Thyroid gland (tissue), 4 donors: ENCODE results near the gene SBK1. TPM values are rescaled to one million over a fixed set of nuclear protein-coding genes. Genes with fewer than 3 reads are reported as not detected.

Source experiments
- DNase-seq, 2 donors: peaks; one replicate each; pipeline ENCODE4 v3.0.0-alpha.2; 2019
- H3K27ac ChIP-seq, 3 donors: fragments of 200-600 bp; sonication (generic); 1 replicate in 2 of 3; 2 replicates in 1 of 3; pipeline ENCODE4 v1.5.1; 2016 to 2019; ENCODE audit warnings: mild to moderate bottlenecking in 1 of 3, moderate library complexity in 1 of 3
- H3K27me3 ChIP-seq: fragments of 200-600 bp; sonication (generic); one replicate; pipeline ENCODE4 v1.5.1; 2019
- H3K36me3 ChIP-seq, 2 donors: fragments of 200-600 bp; sonication (generic); one replicate each; pipeline ENCODE4 v1.5.1; 2016 to 2019
- H3K4me1 ChIP-seq, 2 donors: fragments of 200-600 bp; sonication (generic); one replicate each; pipeline ENCODE4 v1.5.1; 2017 to 2019
- H3K4me3 ChIP-seq, 3 donors: fragments of 200-600 bp; sonication (generic); replicated peaks in 1 of 3; 1 replicate in 2 of 3; 2 replicates in 1 of 3; pipeline ENCODE4 v1.5.1; 2016; ENCODE audit warnings: mild to moderate bottlenecking in 1 of 3
- H3K9me3 ChIP-seq: fragments of 200-600 bp; sonication (generic); one replicate; pipeline ENCODE4 v1.5.1; 2017
- POLR2A ChIP-seq, 2 donors: fragments of 450-650 bp; IDR thresholded peaks; one replicate each; pipeline ENCODE4 v1.6.1; 2017; ENCODE audit warnings: antibody characterized with exemption in 2 of 2, mild to moderate bottlenecking in 2 of 2, moderate library complexity in 1 of 2
- WGBS, 2 donors: methylation state at CpG; one replicate each; pipeline ENCODE4 v1.1.5; 2017; 5-methylcytosine and 5-hydroxymethylcytosine counted together
- intact Hi-C: fragments of 100-400 bp; cut with DNase I; formaldehyde crosslinking; loops from one replicate; pipeline ENCODE4 v1.15.1; 2023
- total RNA-seq, 4 donors: library from RNA; depleted of rRNA; stranded (reverse); fragments of >200 nt; gene quantifications; one replicate each; pipeline ENCODE4 v1.2.3, GENCODE V29; 2016
- TF ChIP-seq, protein P1 (sequence below), 6 experiments: fragments of 200-600 bp in 3 of 6; fragments of 450-650 bp in 3 of 6; sonication (generic) in 3 of 6; IDR thresholded peaks; one replicate each; pipeline ENCODE4 v1.5.1; 2016 to 2019; ENCODE audit warnings: antibody characterized with exemption in 6 of 6, mild to moderate bottlenecking in 2 of 6, inconsistent platforms in 1 of 6, moderate library complexity in 1 of 6

SBK1 gene
- total RNA-seq, 4 donors from 2014 or later, result 2.8 to 6.8 (median 4.8) TPM

DNA sequence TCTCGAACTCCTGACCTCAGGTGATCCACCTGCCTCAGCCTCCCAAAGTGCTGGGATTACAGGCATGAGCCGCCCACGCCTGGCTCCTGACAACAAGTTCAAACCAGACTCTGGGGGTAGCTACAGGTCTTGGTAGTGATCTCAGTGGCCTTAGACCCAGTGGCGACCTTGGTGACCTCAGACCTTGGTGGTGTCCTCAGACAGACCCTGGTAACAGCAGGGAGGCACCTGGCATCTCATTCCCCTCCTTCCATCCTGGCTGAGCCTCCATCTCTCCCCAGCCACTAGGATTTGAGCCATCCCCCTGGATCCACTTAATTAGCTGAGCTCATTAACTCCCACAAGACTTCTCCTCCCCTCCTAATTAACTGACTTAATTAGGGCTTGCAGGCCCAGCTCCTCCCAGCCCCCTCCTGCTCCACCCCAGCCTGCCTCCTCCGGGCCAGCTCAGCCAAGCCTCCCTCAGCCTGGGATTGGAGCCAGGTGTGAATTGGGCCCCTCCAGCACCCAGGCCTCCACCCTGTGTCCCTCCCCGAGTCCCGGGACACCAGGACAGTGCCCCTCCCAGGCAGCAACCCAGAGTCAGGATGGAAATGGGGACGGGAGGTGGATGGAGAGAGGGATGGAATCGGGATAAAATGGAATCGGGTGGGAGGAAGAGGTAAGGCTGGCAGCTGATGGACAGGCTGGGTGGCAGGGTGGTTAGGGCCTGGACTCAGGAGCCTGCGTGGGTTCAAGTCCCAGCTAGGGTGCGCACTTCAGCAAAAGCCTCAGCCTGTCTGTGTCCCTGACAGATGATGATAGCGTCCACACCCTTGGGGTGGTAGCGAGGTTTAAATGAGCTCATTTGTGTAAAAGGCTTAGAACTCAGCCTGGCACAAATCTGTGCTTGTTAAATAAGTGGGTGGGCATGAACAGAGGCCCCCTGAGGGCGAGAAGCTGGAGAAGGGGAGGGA is 11.2 kb upstream of the SBK1 start:
- WGBS, 2 donors, result 48 to 52% methylated on average over 13 to 15 of the region's 15 CpGs
- Histone ChIP-seq H3K4me3 (no peak overlapping the region), H3K4me1 (peaks cover 0 to 9% of the 10 kb centered on the region in 2 donors), H3K36me3 (no peaks in the 10 kb centered on the region), H3K9me3 (no peaks in the 10 kb centered on the region), H3K27me3 (no peaks in the 10 kb centered on the region), H3K27ac (no peak overlapping the region)
- DNase-seq, result no peak
- TF ChIP-seq POLR2A (IDR thresholded peaks at IDR 0.05), result no peak
- TF ChIP-seq, protein P1, sequence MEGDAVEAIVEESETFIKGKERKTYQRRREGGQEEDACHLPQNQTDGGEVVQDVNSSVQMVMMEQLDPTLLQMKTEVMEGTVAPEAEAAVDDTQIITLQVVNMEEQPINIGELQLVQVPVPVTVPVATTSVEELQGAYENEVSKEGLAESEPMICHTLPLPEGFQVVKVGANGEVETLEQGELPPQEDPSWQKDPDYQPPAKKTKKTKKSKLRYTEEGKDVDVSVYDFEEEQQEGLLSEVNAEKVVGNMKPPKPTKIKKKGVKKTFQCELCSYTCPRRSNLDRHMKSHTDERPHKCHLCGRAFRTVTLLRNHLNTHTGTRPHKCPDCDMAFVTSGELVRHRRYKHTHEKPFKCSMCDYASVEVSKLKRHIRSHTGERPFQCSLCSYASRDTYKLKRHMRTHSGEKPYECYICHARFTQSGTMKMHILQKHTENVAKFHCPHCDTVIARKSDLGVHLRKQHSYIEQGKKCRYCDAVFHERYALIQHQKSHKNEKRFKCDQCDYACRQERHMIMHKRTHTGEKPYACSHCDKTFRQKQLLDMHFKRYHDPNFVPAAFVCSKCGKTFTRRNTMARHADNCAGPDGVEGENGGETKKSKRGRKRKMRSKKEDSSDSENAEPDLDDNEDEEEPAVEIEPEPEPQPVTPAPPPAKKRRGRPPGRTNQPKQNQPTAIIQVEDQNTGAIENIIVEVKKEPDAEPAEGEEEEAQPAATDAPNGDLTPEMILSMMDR (IDR thresholded peaks at IDR 0.05), result no peak
- intact Hi-C loops, result no loop called here

DNA sequence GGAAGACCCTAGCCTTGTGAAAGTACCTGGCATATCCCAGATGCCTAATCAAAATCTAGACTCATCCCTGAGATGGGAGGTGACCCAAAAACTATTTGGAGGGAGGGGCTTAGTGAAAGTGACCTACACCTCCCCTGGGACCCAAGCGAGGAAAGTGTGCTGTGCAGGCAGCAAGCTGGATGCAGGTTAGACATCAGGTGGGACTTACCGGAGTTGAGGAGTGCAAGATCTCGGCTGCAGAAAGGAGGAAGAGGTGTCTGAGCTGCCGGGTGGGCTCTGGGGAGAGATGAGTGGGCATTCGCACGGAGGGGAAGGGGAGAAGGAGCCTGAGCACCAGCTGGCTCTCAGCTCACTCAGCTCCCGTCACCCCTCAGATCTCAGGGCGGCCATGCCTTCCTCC is 10.3 kb upstream of the SBK1 start:
- DNase-seq, result no peak
- Histone ChIP-seq H3K36me3 (no peaks in the 10 kb centered on the region), H3K4me3 (no peak overlapping the region), H3K9me3 (no peaks in the 10 kb centered on the region), H3K4me1 (peaks cover 0 to 9% of the 10 kb centered on the region in 2 donors), H3K27me3 (no peaks in the 10 kb centered on the region), H3K27ac (no peak overlapping the region)
- intact Hi-C loops, result no loop called here
- TF ChIP-seq, protein P1 (IDR thresholded peaks at IDR 0.05), result no peak
- TF ChIP-seq POLR2A (IDR thresholded peaks at IDR 0.05), result no peak
- 84 to 87% methylated on average over 8 of the region's 8 CpGs for WGBS, 2 donors

DNA sequence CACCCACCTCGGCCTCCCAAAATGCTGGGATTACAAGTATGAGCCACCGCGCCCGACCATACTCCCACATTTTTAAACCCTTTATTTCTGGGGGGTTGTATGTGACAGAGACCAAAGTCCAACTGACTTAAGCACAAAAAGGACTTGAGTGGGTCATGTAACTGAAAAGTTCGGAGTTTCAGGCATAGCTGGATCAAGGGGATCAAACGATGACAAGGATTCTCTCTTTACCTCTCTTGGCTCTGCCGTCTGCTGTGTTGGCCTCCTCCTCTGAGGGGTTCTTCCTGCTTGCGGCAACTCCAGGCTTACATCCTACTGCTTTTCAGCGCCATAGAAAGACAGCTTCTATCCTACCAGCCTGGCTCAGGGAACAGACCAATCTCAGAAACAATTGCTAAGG is 9.2 kb upstream of the SBK1 start:
- no peak for DNase-seq
- WGBS, 2 donors, result 91 to 93% methylated on average over 9 of the region's 9 CpGs

DNA sequence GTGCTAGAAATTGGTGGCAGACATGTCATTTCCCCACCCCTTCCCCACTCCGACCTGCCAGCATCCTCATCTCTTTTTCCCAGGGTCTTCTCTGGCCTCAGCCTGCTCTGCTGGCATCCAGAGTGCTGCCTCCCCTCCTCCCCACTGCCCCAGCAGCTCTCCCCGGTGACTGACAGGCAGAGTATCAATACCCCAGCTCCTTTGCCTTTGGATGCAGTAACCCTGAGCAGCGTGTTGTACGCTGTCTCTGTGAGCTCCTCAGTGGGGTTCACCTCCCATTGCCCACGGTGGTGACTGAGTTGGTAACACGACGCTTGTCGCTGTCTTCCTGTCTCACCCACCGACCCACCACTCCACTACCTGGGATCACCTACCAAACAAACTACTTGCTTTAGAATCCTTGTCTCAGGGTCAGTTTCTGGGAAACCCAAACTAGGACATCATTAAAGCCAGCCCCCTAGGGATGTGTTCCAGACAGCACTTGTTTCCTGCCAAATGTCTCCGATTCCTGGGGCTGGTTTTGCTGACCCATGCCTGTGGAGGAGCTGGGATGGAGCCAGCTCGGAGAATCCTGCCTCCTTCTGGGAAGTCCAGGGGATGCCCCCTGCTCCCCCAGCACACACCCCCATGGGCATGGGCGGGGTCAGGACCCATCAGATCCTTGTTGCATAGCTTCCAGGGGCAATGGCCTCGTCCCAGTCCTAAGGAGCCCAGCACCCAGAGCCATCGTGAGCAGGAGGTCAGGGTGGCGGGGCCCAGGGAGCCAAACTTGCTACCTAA is 8.3 kb upstream of the SBK1 start:
- Histone ChIP-seq H3K9me3 (no peaks in the 10 kb centered on the region), H3K27ac (no peak overlapping the region), H3K36me3 (no peaks in the 10 kb centered on the region), H3K27me3 (no peaks in the 10 kb centered on the region), H3K4me3 (no peak overlapping the region), H3K4me1 (no peaks in the 10 kb centered on the region)
- 79 to 80% methylated on average over 12 to 13 of the region's 15 CpGs for WGBS, 2 donors
- intact Hi-C loops, result no loop called here
- no peak for TF ChIP-seq POLR2A (IDR thresholded peaks at IDR 0.05)
- TF ChIP-seq, protein P1 (IDR thresholded peaks at IDR 0.05), result no peak
- DNase-seq, result no peak

More for the DNA sequence above, 9.2 kb upstream of the SBK1 start:
- Histone ChIP-seq H3K4me1 (peaks cover 0 to under 1% of the 10 kb centered on the region in 2 donors), H3K4me3 (no peak overlapping the region), H3K27me3 (no peaks in the 10 kb centered on the region), H3K27ac (no peak overlapping the region), H3K9me3 (no peaks in the 10 kb centered on the region), H3K36me3 (no peaks in the 10 kb centered on the region)
- TF ChIP-seq, protein P1 (IDR thresholded peaks at IDR 0.05), result no peak
- no peak for TF ChIP-seq POLR2A (IDR thresholded peaks at IDR 0.05)
- intact Hi-C loops, result no loop called here
